TTC549 (cell line): Measurements from ENCODE around the gene TBC1D17.
A peak's percentile ranks its signal among the peaks of the same experiment; 100 is the strongest.

Experiments
- FAIRE-seq: peaks from 2 replicates; lab custom pipeline; 2012; peaks lifted over from hg19 to GRCh38; lab: Jason Lieb, UNC

TBC1D17 gene

DNA sequence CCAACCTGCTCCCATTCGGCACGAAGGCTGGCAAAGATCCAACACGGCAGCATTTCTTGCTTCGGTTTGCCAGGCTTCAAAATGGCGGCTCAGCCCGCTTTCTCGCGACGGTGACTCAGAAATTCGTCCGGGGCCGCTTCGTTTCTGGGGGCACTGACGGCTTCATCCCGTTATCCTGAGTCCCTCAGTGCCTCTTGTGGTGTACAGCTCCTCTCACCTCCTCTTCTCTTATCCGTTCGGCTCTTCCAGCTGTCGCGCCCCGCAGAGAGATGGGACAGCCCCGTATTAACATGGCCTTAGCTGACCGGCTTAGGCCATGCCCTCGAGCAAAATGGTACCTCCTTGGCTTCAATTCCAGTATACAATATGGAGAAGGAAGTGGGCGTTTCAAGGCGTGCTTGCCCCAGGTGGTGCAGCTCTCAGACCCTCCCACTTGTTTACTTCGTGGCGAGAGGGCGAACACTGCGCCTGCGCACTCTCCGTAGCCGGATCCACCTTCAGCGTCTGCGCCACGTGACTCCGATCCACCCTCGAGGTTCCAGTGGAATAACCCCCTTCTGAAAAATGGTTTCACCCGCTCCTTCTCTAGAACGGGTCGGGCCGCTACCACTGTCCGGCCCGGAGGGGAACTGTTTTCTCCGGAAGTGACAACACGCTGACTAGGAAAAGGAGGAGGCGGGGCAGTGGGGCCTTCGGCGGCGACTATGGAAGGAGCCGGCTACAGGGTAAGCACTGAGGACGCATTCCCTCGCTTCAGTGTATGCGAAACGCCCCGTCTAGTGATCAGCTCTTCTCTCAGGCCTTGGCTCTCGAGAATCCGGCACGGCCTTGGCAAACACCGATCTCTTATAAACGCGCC lies at the start of gene TBC1D17, which contains the start of gene AKT1S1:
TSS of gene TBC1D17 (plus strand) at position 683 of the 859 bp plus-strand sequence. CDS start at position 705, 22 bp downstream.
TSS of gene AKT1S1 (minus strand) at position 336 of the 859 bp plus-strand sequence. CDS start 4,060 bp downstream, outside the sequence.
- FAIRE-seq: peak; percentile 96

DNA sequence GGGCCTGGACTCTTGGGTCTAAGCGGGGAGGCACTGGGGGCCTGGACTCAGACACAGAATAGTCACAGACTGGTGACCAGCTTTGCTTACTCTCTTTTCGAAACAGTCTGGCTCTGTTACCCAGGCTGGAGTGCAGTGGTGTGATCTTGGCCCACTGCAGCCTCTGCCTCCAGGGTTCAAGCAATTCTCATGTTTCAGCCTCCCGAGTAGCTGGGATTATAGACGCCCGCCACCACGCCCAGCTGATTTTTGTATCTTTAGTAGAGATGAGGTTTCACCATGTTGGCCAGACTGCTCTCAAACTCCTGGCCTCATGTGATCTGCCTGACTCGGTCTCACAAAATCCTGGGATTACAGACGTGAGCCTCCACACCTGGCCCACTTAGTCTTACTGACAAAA lies 48.3 kb upstream of the TBC1D17 start:
- no peak for FAIRE-seq

DNA sequence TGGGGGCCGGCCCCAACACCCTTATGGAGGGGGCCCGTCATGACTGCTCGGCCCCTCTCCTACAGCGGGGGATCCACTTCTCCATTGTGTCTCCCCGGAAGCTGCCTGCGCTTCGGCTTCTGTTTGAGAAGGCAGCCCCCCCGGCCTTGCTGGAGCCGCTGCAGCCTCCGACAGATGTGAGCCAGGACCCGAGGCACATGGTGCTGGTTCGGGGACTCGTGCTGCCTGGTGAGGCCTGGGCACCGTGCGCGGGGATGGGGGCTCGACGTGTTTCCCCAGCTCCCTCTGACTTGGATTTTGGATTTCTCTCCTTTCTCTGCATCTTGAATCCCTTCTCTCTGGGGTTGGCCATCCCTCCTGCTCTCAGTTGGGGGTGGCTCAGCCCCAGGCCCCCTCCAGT lies 47.8 kb upstream of the TBC1D17 start:
- FAIRE-seq: no peak

DNA sequence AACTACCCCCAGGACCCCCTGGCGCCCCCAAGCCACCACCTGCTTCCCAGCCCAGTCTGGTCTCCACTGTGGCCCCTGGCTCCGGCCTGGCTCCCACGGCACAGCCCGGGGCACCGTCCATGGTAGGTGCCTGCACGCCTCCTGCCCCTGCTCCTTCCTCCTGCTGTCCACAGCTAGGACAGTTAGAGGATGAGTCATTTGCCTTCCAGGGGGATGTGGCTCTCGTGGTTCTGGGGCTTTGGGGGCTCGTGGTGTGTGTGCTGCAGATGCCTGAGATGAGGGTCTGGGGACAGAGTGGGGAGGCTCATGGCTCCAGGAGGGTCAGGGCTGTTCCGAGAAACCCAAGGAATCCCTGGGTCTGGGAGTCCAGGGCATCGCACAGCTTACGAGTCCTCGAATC lies 46.7 kb upstream of the TBC1D17 start:
- no peak for FAIRE-seq

DNA sequence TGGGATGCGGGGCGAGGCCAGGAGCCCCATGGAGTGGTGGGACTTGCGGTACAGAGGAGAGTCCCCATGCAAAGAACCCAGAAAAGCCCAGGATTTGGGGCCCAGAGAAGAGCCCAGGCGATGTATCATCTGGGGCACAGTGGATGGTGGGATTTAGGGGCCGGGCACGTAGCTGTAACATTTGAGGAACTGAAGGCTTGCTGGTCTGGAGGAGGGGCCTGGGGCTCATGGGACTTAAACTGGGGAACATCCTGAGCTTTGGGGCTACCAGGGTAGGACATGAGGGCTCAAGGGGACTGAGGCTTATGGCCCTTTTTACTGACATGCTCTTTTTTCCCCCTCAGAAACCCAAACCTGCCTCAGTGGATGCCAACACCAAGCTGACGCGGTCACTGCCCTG lies 45.9 kb upstream of the TBC1D17 start:
- no peak for FAIRE-seq

DNA sequence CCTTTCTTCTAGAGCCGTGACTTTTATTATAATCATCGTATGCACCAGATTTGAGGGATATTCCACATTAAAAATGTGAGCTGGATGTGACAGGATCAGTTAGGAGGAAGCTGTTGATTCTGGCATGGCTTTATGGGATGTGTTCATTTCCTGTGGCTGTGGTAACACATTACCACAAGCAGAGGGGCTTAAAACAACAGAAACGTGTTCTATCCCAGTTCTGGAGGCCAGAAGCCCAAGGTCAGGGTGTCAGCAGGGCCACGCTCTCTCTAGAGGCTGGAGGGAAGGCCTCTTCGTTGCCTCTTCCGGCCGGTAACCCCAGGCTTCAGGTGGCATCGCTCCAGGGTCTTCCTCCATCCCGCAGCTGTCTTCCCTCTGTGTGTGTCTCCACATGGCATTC lies 44.9 kb upstream of the TBC1D17 start:
- FAIRE-seq: no peak

DNA sequence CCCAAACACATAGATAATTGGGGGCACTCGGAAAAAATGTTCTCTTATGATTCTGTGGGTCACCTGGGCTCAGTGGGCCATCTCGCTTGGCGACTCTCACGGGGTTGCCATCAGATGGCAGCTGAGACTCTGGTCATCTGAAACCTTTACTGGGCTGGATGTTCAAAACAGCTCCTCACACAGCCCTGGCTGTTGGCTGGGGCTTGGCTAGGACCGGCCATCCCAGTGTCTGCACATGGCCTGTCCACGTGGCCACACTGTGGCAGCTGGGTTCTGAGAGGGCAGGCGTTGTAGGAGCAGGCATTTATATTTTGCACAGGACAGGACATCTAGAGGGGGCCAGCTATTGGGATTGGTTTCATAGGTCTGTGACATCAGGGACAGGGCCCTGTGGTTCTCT lies 43.9 kb upstream of the TBC1D17 start:
- FAIRE-seq: no peak

DNA sequence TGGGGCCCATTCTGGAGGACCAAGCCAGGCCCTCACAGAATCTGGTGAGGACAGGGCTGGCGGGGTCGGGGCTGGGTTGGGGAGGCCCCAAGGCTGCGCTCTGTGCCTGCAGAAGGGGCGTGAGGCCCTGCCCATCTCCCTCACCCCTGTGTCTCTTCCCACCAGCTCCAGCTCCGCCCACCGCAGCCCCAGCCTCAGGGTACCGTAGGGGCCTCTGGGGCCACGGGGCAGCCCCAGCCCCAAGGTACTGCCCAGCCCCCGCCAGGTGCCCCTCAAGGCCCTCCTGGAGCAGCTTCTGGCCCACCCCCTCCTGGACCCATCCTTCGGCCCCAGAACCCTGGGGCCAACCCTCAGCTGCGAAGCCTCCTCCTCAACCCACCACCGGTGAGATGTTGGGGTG lies 41.9 kb upstream of the TBC1D17 start:
- FAIRE-seq: no peak

DNA sequence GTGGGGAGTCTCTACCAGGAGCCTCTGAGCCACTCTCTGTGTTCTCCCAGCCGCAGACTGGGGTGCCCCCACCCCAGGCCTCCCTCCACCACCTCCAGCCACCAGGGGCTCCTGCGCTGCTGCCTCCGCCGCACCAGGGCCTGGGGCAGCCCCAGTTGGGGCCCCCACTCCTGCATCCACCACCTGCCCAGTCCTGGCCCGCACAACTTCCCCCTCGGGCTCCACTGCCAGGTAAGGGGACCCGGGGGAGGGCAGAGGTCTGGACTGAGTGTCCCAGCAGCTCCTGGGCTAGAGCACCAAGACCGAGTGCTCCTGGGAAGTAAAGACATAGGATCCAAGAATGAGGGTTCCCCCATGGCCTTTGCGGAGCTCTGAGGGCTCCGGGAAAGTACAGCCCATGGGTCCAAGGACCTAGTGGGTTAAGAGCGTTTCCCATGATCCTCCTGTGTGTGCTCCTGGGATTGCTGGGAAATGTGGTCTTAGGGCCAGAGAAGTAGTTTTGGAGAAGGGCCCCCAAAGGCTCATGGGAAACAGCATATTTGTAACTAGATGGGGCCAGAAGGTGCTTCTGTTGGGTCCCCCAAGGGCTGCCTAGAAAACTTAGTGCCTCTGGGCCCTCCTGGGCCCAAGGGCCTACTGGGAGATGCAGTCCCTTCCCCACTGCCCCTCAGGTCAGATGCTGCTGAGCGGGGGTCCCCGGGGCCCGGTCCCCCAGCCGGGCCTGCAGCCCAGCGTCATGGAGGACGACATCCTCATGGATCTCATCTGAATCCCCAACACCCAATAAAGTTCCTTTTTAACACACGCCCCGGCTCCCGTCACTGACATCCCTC lies 41.1 kb upstream of the TBC1D17 start:
- no peak for FAIRE-seq

DNA sequence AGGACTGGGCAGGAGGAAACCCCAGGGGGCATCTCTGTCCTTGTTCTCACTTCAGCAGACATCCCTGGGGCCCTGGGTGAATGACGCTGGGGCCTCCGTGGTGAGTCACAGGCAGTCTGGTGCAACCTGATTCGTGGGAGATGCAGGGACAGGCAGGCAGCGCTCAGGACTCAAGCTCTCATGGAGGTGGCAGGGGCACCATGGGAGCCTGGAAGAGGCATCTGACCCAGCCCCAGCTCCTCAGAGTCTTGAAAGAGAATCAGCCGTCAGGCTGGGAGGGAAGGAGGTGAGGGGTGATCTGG lies 40.5 kb upstream of the TBC1D17 start:
- no peak for FAIRE-seq

DNA sequence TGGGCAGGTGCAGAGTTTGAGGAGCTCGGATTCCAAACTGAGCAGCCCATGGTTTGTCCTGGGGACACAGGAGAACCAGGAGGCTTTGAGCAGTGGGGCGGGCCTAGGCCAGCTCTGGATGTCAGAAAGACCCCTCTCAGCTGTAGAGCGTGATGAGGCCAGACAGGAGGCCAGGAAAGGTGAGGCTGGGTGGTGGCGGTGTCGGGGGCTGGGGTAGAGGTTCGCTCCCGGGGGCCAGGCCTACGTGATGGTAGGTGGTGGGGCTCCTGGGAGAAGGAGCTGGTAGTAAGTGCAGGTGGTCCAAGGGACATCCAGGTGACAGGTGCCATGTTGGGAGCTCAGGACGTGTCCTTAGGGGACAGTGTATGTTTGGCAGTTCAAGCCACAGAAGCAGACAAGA lies 40.1 kb upstream of the TBC1D17 start:
- FAIRE-seq: no peak

DNA sequence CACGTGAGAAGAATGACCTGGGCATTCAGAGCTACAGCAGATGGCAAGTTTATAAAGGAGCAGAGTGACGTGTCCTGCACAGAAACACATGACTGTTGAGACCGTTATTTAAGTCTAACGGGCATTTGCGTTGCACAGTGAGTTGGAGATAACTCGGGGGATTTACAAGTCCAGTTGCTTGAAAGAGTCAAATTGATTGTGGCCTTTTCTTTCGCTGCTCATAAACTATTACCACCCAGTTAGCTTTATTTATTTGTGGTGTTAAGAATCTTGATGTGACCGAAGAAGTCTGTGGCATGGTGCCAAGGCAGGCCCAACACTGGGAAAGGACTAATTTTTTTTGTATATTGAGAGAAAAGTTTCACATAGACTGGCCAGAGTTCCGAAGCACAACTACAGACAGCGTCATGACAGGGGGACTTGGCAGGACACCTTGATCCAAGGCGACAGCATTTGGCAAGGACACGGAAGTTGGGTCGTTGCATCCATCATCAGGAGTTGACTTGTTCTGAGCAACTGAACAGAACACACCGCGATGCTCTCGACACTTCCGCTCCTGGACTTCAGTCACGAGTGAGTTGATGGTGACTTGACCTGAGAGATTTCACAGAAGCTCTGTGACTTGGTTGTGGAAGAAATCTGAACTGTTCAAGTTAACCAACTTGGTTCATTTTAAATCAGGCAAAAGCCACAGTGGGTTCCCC lies 38.5 kb upstream of the TBC1D17 start:
- no peak for FAIRE-seq

DNA sequence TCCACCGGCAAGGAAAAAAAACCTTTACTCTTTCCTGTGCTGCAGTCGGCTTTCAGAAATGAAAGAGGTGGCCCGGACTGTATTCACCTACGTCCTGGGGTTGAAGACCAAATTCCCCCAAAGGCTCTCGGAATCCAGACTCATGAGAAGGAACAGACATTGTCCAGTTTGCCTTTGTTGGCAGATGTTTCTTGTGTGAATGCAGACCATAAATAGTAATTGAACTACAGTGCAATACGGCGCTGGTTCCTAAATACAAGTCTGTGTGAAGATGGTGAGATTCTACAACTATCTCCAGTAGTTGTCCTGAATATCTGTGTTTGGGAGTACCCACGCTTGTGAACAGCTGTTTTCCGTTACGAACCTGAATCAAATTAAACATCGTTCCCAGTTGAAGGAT lies 37.8 kb upstream of the TBC1D17 start:
- FAIRE-seq: no peak

DNA sequence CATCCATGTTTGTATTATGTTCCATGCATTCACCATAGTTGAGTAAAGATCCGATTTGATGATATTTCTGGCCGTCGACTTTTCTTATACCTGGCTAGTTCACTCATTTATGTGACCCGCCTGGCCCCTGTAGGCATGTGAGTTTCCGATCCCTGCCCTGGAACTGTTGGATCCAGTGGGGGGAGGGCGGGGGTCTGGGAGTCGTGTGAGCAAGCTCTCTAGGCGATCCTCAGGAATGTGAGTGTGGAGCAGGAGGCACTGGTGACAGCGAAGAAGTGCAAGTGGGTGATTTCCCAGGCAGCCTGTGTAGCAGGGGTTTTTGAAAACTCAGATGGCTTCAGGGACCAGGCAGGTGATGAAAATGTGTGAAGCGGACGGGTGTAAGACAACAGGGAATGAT lies 37.2 kb upstream of the TBC1D17 start:
- no peak for FAIRE-seq

DNA sequence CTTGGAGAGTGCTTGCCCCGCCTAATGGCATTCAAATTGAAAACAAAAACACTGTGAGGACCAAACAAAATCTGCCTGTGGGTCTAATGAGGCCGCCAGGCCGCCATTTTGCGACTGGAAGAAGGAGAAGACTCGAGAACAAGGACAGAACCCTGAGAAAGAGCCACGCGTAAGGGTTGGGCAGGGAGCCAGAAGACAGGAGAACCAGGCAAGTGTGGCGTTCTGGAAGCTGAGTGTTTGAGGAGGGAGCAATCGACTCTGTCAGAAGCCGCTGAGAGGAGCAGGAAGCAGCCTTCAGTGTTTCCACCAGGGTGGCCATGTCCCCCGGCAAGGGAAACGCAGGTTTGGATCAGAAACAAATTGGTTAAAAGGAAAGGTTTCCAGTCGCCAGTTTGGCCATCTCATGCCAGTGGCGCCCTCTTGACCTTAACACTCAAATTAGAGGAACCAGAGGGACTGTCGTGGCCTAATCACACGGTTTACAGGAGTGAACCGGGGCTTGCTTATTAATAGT lies 36.7 kb upstream of the TBC1D17 start:
- no peak for FAIRE-seq

DNA sequence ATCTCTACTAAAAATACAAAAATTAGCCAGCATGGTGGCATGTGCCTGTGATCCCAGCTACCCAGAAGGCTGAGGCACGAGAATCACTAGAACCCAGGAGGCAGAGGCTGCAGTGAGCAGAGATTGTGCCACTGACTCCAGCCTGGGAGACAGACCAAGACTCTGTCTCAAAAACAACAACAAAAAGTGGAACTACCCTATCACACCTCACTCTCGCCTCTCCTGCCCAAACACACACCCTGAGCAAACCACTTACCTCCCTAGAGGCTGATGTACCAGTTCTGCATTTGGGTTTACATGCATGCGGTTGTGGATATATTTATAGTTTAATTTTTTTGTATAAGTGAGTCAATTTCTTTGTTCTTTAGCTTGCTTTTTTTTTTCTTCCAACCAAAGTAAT lies 34.2 kb upstream of the TBC1D17 start:
- FAIRE-seq: no peak

DNA sequence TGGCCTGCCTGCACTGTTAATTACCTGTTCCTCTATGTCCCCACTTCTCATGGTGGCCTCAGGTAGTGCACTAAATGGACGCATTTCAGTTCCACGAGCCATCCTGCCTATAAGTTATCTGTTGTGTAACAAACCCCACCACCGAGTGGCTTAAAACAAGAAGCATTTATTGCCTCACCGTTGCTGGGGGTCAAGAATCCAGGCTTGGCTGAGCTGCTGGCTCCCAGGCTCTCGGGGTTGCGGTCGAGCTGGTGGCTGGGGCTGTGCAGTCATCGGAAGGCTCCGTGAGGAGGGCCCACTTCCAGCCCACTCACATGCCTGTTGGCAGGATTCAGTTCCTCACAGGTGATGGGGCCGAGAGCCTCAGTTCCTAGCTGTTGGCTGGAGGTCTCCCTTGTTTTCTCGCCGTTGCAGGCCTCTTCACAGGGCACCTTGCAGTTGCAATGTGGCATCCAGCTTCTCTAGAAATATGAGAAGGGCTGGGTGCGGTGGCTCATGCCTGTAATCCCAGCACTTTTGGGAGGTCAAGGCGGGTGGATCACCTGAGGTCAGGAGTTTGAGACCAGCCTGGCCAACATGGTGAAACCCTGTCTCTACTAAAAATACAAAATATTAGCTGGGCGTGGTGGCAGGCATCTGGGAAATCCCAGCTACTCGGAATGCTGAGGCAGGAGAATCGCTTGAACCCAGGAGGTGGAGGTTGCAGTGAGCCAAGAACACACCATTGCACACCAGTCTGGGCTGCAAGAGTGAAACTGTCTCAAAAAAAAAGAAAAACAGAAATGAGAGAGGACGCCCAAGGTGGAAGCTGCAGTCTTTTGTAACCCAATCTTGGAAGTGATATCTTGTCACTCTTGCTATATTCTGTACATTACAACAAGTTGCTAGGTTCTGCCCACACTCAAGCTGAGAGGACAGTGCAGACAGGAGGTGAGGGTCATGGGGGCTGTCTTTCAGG lies 33.1 kb upstream of the TBC1D17 start:
- no peak for FAIRE-seq

DNA sequence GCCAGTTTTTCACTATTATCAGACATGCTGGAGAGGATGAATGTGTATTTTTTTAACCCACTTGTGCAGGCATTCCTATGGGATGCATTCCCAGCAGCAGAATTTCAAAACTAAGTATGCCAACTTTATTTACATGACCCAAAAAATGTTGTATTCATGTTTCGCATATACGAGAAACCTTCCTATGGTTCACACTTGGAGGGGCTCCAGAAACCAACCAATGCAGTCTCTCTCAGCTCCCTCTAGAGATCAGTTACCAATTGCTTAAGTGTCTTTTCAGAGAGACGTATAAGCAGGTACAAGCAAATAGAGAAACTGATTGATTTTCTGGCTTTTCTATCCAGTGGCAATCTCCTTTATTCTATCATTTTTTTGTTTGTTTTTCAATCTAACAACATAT lies 32.1 kb upstream of the TBC1D17 start:
- no peak for FAIRE-seq

DNA sequence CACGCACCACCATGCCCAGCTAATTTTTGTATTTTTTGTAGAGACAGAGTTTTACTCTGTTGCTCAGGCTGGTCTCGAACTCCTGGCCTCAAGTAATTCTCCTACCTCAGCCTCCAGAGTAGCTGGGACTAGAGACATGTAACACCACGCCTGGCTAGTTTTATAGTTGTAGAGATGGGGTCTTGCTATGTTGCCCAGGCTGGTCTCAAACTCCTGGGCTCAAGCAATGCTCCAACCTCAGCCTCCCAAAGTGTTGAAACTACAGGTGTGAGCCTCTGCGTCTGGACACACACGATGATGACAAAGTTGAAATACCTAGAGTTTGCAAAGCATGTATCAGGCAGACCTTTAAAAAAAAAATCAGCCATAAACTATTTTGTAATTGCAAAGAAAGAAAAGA lies 31.1 kb upstream of the TBC1D17 start:
- no peak for FAIRE-seq

DNA sequence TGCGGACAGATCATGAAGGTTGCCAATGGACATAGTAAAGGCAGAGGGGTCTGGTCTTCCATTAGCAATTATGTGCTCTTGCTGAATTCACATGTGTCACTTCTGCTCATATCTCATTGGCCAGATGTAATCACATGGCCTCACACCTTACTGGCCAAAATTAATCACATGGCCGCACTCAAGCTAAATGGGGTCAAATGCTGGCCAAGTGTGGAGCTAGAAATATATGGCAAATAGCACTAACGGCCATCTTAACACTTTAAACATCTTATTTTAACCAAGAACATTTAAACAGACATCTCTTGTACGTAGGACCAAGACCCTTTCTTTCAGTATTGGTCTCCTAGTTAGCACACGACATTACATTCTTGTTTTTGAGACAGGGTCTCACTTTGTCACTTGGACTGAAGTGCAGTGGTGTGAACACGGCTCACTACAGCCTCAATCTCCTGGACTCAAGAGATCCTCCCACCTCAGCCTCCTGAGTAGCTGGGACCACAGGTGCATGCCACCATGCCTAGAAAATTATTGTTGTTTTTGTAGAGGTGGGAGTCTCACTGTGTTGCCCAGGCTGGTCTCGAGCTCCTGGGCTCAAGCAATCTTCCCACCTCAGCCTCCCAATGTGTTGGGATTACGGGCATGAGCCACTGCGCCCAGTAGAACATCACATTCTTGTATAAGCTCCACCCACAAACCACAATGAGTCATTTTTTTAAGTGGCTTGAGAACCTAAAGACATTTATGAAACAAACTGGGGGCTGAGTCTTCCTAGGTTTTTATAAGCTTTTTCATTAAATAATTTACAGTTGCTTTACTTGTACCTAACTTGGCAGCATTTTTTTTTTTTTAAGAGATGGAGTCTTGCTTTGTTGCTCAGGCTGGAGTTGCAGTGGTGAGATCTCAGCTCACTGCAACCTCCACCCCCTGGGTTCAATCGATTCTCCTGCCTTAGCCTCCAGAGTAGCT lies 29.5 kb upstream of the TBC1D17 start:
- FAIRE-seq: no peak
